ENCODE data around the gene ARL6IP4. TPM values are rescaled to one million over a fixed set of nuclear protein-coding genes. Genes with fewer than 3 reads are reported as not detected.

The ARL6IP4 gene
- 207 to 258 TPM (median 250 TPM) in 5 replicates for total RNA-seq (2022; extraction: Qiagen RNA extraction)

GRCh38 chr12:122980183-122981035 lies at the start of gene ARL6IP4:
ARL6IP4 (plus strand) TSS chr12:122980681; CDS start chr12:122981140, 459 bp downstream.

GRCh38 chr12:122965851-122966742 lies 14.4 kb upstream of the ARL6IP4 start, which contains the start of gene ABCB9:
ABCB9 (minus strand) TSS chr12:122966463; CDS start chr12:122960235, 6,228 bp downstream.

GRCh38 chr12:122974892-122975789 lies 5.3 kb upstream of the ARL6IP4 start, which contains the start of gene OGFOD2:
OGFOD2 (plus strand) TSS chr12:122975244; CDS start chr12:122975252, 8 bp downstream.

Other genes starting within 250 kb of the ARL6IP4 start
- 0.02 to 0.06 TPM (median 0.05 TPM) in 3 of 5 replicates, not detected in the others for gene HCAR1, start 249.8 kb upstream of the ARL6IP4 start, total RNA-seq (2022; extraction: Qiagen RNA extraction)
- gene DENR, start 227.9 kb upstream of the ARL6IP4 start, total RNA-seq (2022; extraction: Qiagen RNA extraction) = 50.2 to 58.0 TPM (median 54.6 TPM) in 5 replicates
- gene CCDC62, start 206.1 kb upstream of the ARL6IP4 start, total RNA-seq (2022; extraction: Qiagen RNA extraction) = 0.06 to 0.07 TPM in 2 of 5 replicates, not detected in the others
- 20.7 to 28.2 TPM (median 26.3 TPM) in 5 replicates for gene HIP1R, start 145.2 kb upstream of the ARL6IP4 start, total RNA-seq (2022; extraction: Qiagen RNA extraction)
- 26.6 to 31.8 TPM (median 29.3 TPM) in 5 replicates for gene VPS37B, start 84.6 kb upstream of the ARL6IP4 start, total RNA-seq (2022; extraction: Qiagen RNA extraction)
- gene ABCB9, start 14.2 kb upstream of the ARL6IP4 start, total RNA-seq (2022; extraction: Qiagen RNA extraction) = 10.2 to 12.8 TPM (median 11.7 TPM) in 5 replicates
- 11.0 to 19.9 TPM (median 19.4 TPM) in 5 replicates for gene OGFOD2, start 5.4 kb upstream of the ARL6IP4 start, total RNA-seq (2022; extraction: Qiagen RNA extraction)
- 12.1 to 22.3 TPM (median 18.8 TPM) in 5 replicates for gene PITPNM2, start 170.4 kb downstream of the ARL6IP4 start, total RNA-seq (2022; extraction: Qiagen RNA extraction)